Right renal pelvis (tissue), 4 donors: ENCODE data around the gene RUSF1. TPM values are rescaled to one million over a fixed set of nuclear protein-coding genes. Genes with fewer than 3 reads are reported as not detected.

ENCODE experiments used
- DNase-seq, 4 donors: peaks; one replicate each; pipeline ENCODE4 v3.0.0-alpha.2; 2013; ENCODE audit warnings: low read depth in 4 of 4, low spot score in 3 of 4, missing footprints in 1 of 4
- polyA plus RNA-seq, 4 donors: library from polyadenylated mRNA; unstranded; fragments of 120-200 nt; gene quantifications; one replicate each; pipeline ENCODE4 v1.2.1, GENCODE V29; 2013; ENCODE audit not compliant: insufficient read length in 4 of 4

RUSF1 gene
- polyA plus RNA-seq, 4 donors, result 71.6 to 95.0 (median 77.0) TPM

- no peak for DNase-seq
Observed at GRCh38 chr16:31473264-31473984, 34.8 kb downstream of the RUSF1 start.

GRCh38 chr16:31472709-31473203 lies 35.4 kb downstream of the RUSF1 start:
- no peak for DNase-seq

GRCh38 chr16:31471875-31472708 lies 36.1 kb downstream of the RUSF1 start, which contains the start of gene TGFB1I1:
TGFB1I1 (plus strand) TSS chr16:31472152; CDS start chr16:31472189, 37 bp downstream.
- DNase-seq, result no peak

- no peak for DNase-seq
Observed at GRCh38 chr16:31471241-31471874, 36.8 kb downstream of the RUSF1 start.

- DNase-seq, result no peak
Observed at GRCh38 chr16:31470615-31471014, 37.6 kb downstream of the RUSF1 start.

GRCh38 chr16:31467858-31468257 lies 40.3 kb downstream of the RUSF1 start:
- no peak for DNase-seq

- no peak for DNase-seq
Observed at GRCh38 chr16:31467151-31467773, 40.9 kb downstream of the RUSF1 start.

- no peak for DNase-seq
Observed at GRCh38 chr16:31466381-31466841, 41.8 kb downstream of the RUSF1 start.

- DNase-seq, result no peak
Observed at GRCh38 chr16:31465788-31466370, 42.3 kb downstream of the RUSF1 start.

- DNase-seq, result no peak
Observed at GRCh38 chr16:31464781-31465260, 43.4 kb downstream of the RUSF1 start.

- DNase-seq, result no peak
Observed at GRCh38 chr16:31464348-31464769, 43.8 kb downstream of the RUSF1 start.

GRCh38 chr16:31461921-31462804 lies 46.0 kb downstream of the RUSF1 start:
- no peak for DNase-seq

- no peak for DNase-seq
Observed at GRCh38 chr16:31461201-31461920, 46.8 kb downstream of the RUSF1 start.

- no peak for DNase-seq
Observed at GRCh38 chr16:31460582-31461002, 47.6 kb downstream of the RUSF1 start.

- peak; percentile 99 for DNase-seq
Observed at GRCh38 chr16:31459687-31460581, 48.3 kb downstream of the RUSF1 start.

GRCh38 chr16:31458844-31459686 lies 49.1 kb downstream of the RUSF1 start, which contains the start of gene ARMC5:
ARMC5 (plus strand) TSS chr16:31459501; CDS start chr16:31459525, 24 bp downstream.
- DNase-seq, result peak; percentile 95 to 99 (median 96)
